Neural progenitor cell (in vitro differentiated cells): Measurements from ENCODE around the gene PRKCB.

Experiments
- CTCF ChIP-seq: fragments of 200-600 bp; sonication (generic); IDR thresholded peaks from 2 replicates; pipeline ENCODE4 v1.5.1; 2017; ENCODE audit warnings: antibody characterized with exemption, mild to moderate bottlenecking
- EZH2 ChIP-seq: fragments of 200-600 bp; sonication (generic); IDR thresholded peaks from 2 replicates; pipeline ENCODE4 v1.6.1; 2017; ENCODE audit warnings: antibody characterized with exemption, mild to moderate bottlenecking, moderate library complexity
- EZH2phosphoT487 ChIP-seq: fragments of 200-600 bp; sonication (generic); IDR thresholded peaks from 2 replicates; pipeline ENCODE4 v1.6.1; 2017; ENCODE audit warnings: antibody characterized with exemption

GRCh38 chr16:24018485-24018884, 182.7 kb downstream of the PRKCB start:
- TF ChIP-seq CTCF (no peak), EZH2 (no peak), EZH2phosphoT487 (no peak)
